Measurements from ENCODE around the gene ACP5. TPM values are rescaled to one million over a fixed set of nuclear protein-coding genes. Genes with fewer than 3 reads are reported as not detected.

The ACP5 gene
- total RNA-seq, 4 donors from 2014 or later = 4.4 to 12.0 (median 9.8) TPM

- Histone ChIP-seq H3K36me3 (peaks cover 0 to 26% of the 10 kb centered on the region in 2 donors), H3K4me1 (peaks cover 0 to 44% (median 17%) of the 10 kb centered on the region in 3 donors), H3K27ac (peak within 1 kb of the TSS; percentile 50 to 88 (median 83)), H3K4me3 (peak within 1 kb of the TSS; percentile 73 to 87), H3K27me3 (no peaks in the 10 kb centered on the region), H3K9me3 (no peaks in the 10 kb centered on the region)
- peak; percentile 99 for ATAC-seq
- TF ChIP-seq POLR2AphosphoS5 (IDR thresholded peaks at IDR 0.05) (peak; percentile 85), EP300 (IDR thresholded peaks at IDR 0.05) (no peak), POLR2A (IDR thresholded peaks at IDR 0.05) (peak; percentile 61 to 70)
- TF ChIP-seq, protein P1, sequence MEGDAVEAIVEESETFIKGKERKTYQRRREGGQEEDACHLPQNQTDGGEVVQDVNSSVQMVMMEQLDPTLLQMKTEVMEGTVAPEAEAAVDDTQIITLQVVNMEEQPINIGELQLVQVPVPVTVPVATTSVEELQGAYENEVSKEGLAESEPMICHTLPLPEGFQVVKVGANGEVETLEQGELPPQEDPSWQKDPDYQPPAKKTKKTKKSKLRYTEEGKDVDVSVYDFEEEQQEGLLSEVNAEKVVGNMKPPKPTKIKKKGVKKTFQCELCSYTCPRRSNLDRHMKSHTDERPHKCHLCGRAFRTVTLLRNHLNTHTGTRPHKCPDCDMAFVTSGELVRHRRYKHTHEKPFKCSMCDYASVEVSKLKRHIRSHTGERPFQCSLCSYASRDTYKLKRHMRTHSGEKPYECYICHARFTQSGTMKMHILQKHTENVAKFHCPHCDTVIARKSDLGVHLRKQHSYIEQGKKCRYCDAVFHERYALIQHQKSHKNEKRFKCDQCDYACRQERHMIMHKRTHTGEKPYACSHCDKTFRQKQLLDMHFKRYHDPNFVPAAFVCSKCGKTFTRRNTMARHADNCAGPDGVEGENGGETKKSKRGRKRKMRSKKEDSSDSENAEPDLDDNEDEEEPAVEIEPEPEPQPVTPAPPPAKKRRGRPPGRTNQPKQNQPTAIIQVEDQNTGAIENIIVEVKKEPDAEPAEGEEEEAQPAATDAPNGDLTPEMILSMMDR (IDR thresholded peaks at IDR 0.05) = peak in 2 of 4 experiments; percentile 15 to 41
- 6 to 7% methylated on average over 6 to 18 of the region's 57 CpGs for WGBS, 2 donors (ENCODE audit: low coverage in 1 of 2)
Measured at GRCh38 chr19:11558881-11559828, 18.3 kb downstream of the ACP5 start, which contains the start of gene ELOF1. Gene ELOF1 (minus strand): TSS chr19:11559230. CDS start chr19:11554347, 4,883 bp downstream.

- H3K4me3 ChIP-seq = no peak overlapping the region
- no peak overlapping the region for H3K27ac ChIP-seq
- H3K36me3 ChIP-seq = peaks cover 0 to 49% of the 10 kb centered on the region in 2 donors
- H3K27me3 ChIP-seq = no peaks in the 10 kb centered on the region
- TF ChIP-seq POLR2AphosphoS5 (IDR thresholded peaks at IDR 0.05) (no peak), POLR2A (IDR thresholded peaks at IDR 0.05) (no peak), EP300 (IDR thresholded peaks at IDR 0.05) (no peak)
- TF ChIP-seq, protein P1 (IDR thresholded peaks at IDR 0.05) = no peak
- WGBS, 2 donors (ENCODE audit: low coverage in 1 of 2) = 80 to 90% methylated on average over 1 to 2 of the region's 4 CpGs
- peaks cover 0 to 52% (median 17%) of the 10 kb centered on the region in 3 donors for H3K4me1 ChIP-seq
- H3K9me3 ChIP-seq = no peaks in the 10 kb centered on the region
- ATAC-seq = no peak
Measured at GRCh38 chr19:11556634-11557420, 20.6 kb downstream of the ACP5 start.

GRCh38 chr19:11555246-11555645 lies 22.2 kb downstream of the ACP5 start:
- TF ChIP-seq POLR2A (IDR thresholded peaks at IDR 0.05) (no peak), POLR2AphosphoS5 (IDR thresholded peaks at IDR 0.05) (no peak), EP300 (IDR thresholded peaks at IDR 0.05) (no peak)
- TF ChIP-seq, protein P1 (IDR thresholded peaks at IDR 0.05) = no peak
- H3K27ac ChIP-seq = no peak overlapping the region
- H3K36me3 ChIP-seq = peaks cover 0 to 54% of the 10 kb centered on the region in 2 donors
- no peaks in the 10 kb centered on the region for H3K9me3 ChIP-seq
- 65 to 82% methylated on average over 4 of the region's 6 CpGs for WGBS, 2 donors (ENCODE audit: low coverage in 1 of 2)
- no peaks in the 10 kb centered on the region for H3K27me3 ChIP-seq
- H3K4me1 ChIP-seq = peaks cover 0 to 62% (median 17%) of the 10 kb centered on the region in 3 donors
- ATAC-seq = no peak
- no peak overlapping the region for H3K4me3 ChIP-seq

DNA sequence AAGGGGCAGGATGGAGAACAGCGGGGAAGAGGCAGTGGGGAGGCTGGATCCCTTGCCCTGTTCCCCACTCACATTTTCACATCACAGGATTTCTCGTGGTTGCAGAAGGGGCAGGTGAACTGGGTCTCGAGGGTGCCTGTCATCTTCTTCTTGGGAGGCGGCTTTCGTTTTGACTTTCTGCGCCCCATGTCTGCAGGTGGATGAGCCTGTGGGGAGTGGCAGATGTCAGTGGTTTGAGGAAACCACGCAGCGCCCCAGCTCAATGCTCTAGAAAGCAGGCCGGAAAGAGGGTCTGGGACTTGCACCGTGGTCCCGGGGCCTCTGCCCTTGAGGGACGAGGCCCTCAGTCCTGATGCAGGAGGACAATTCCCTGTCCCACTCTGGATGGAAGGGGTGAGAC lies 23.3 kb downstream of the ACP5 start:
- Histone ChIP-seq H3K36me3 (peaks cover 0 to 64% of the 10 kb centered on the region in 2 donors), H3K4me3 (no peak overlapping the region), H3K27me3 (no peaks in the 10 kb centered on the region), H3K4me1 (peaks cover 0 to 63% (median 17%) of the 10 kb centered on the region in 3 donors), H3K27ac (peak overlapping the region in 1 of 4 donors; percentile 95), H3K9me3 (no peaks in the 10 kb centered on the region)
- WGBS, 2 donors (ENCODE audit: low coverage in 1 of 2) = 80 to 88% methylated on average over 1 of the region's 12 CpGs
- ATAC-seq = no peak
- TF ChIP-seq POLR2A (IDR thresholded peaks at IDR 0.05) (no peak), POLR2AphosphoS5 (IDR thresholded peaks at IDR 0.05) (no peak), EP300 (IDR thresholded peaks at IDR 0.05) (no peak)
- TF ChIP-seq, protein P1 (IDR thresholded peaks at IDR 0.05) = no peak

All from gastroesophageal sphincter (tissue), 4 donors.